Liver (tissue), 9 donors: Measurements from ENCODE around the gene WDR62. TPM values are rescaled to one million over a fixed set of nuclear protein-coding genes. Genes with fewer than 3 reads are reported as not detected.

Source experiments
- DNase-seq: peaks from one replicate; pipeline ENCODE4 v3.0.0-alpha.2; 2017; ENCODE audit warnings: low spot score
- H3K27ac ChIP-seq, 2 donors: one replicate each; pipeline ENCODE4 v1.7.0; 2013; ENCODE audit warnings: inconsistent platforms in 2 of 2, low read length in 2 of 2, control low read depth in 1 of 2, low read depth in 1 of 2, mild to moderate bottlenecking in 1 of 2
- H3K27me3 ChIP-seq, 4 donors: one replicate each; pipeline versions ENCODE4 v1.6.1 to v1.7.0; 2013; ENCODE audit warnings: low read length in 3 of 4, inconsistent platforms in 1 of 4, mild to moderate bottlenecking in 1 of 4, moderate library complexity in 1 of 4; ENCODE audit not compliant: control insufficient read depth in 4 of 4, insufficient read depth in 4 of 4
- H3K36me3 ChIP-seq, 4 donors: one replicate each; pipeline versions ENCODE4 v1.6.1 to v1.7.0; 2013; ENCODE audit warnings: low read length in 3 of 4, mild to moderate bottlenecking in 3 of 4, low read depth in 1 of 4, moderate library complexity in 1 of 4; ENCODE audit not compliant: control insufficient read depth in 4 of 4, insufficient read depth in 3 of 4
- H3K4me1 ChIP-seq, 4 donors: one replicate each; pipeline versions ENCODE4 v1.6.1 to v1.7.0; 2013; ENCODE audit warnings: low read length in 3 of 4, mild to moderate bottlenecking in 3 of 4, moderate library complexity in 1 of 4; ENCODE audit not compliant: control insufficient read depth in 4 of 4, insufficient read depth in 4 of 4
- H3K4me3 ChIP-seq, 3 donors: one replicate each; pipeline versions ENCODE4 v1.6.1 to v1.7.0; 2013; ENCODE audit warnings: low read length in 3 of 3, control low read depth in 1 of 3, low read depth in 1 of 3, mild to moderate bottlenecking in 1 of 3
- H3K9ac ChIP-seq, 2 donors: one replicate each; pipeline ENCODE4 v1.7.0; 2013; ENCODE audit warnings: low read length in 2 of 2, mild to moderate bottlenecking in 2 of 2, moderate library complexity in 2 of 2, control low read depth in 1 of 2, low read depth in 1 of 2
- H3K9me3 ChIP-seq, 4 donors: one replicate each; pipeline versions ENCODE4 v1.6.1 to v1.7.0; 2013; ENCODE audit warnings: low read length in 3 of 4; ENCODE audit not compliant: control insufficient read depth in 4 of 4
- EGR1 ChIP-seq, 2 donors: IDR thresholded peaks; 2 replicates each; pipeline ENCODE4 v1.6.1; 2016 to 2018; ENCODE audit warnings: antibody characterized with exemption in 2 of 2, low read depth in 2 of 2
- GABPA ChIP-seq, 2 donors: IDR thresholded peaks in 1 of 2; conservative IDR thresholded peaks in 1 of 2; 2 replicates each; pipeline ENCODE4 v1.6.1; 2016; ENCODE audit warnings: antibody characterized with exemption in 2 of 2, mild to moderate bottlenecking in 1 of 2, moderate library complexity in 1 of 2
- HNF4A ChIP-seq, 2 donors: conservative IDR thresholded peaks; 2 replicates each; pipeline ENCODE4 v1.6.1; 2016; ENCODE audit warnings: antibody characterized with exemption in 2 of 2, mild to moderate bottlenecking in 2 of 2
- HNF4G ChIP-seq: IDR thresholded peaks from 2 replicates; pipeline ENCODE4 v1.6.1; 2016; ENCODE audit warnings: antibody characterized with exemption
- RAD21 ChIP-seq, 2 donors: IDR thresholded peaks; 2 replicates each; pipeline ENCODE4 v1.6.1; 2016; ENCODE audit warnings: antibody characterized with exemption in 2 of 2, mild to moderate bottlenecking in 2 of 2
- RXRA ChIP-seq, 2 donors: IDR thresholded peaks; 2 replicates each; pipeline ENCODE4 v1.6.1; 2017 to 2018; ENCODE audit warnings: antibody characterized with exemption in 2 of 2, mild to moderate bottlenecking in 1 of 2
- TAF1 ChIP-seq: conservative IDR thresholded peaks from 2 replicates; pipeline ENCODE4 v1.6.1; 2016; ENCODE audit warnings: antibody characterized with exemption, mild to moderate bottlenecking
- YY1 ChIP-seq: IDR thresholded peaks from 2 replicates; pipeline ENCODE4 v1.6.1; 2016; ENCODE audit warnings: antibody characterized with exemption, mild to moderate bottlenecking
- WGBS: extraction: QIAGEN DNeasy Blood & Tissue Kit; methylation state at CpG from one replicate; pipeline ENCODE4 v1.1.7; 2013; 5-methylcytosine and 5-hydroxymethylcytosine counted together
- polyA plus RNA-seq, 2 donors: library from polyadenylated mRNA; stranded (reverse) in 1 of 2; unstranded in 1 of 2; fragments of 200-250 nt in 1 of 2; fragments of >200 nt in 1 of 2; fragmentation: Nextera tagmentation in 1 of 2; extraction: Ambion mirVana in 1 of 2; gene quantifications; one replicate each; pipeline versions ENCODE4 v1.2.1 to v1.2.3, GENCODE V29; 2013 to 2015
- total RNA-seq, 2 donors: library from RNA; depleted of rRNA; stranded (reverse); fragments of >200 nt; gene quantifications; one replicate each; pipeline ENCODE4 v1.2.3, GENCODE V29; 2014
- TF ChIP-seq, protein P1 (sequence below): IDR thresholded peaks from 2 replicates; pipeline ENCODE4 v1.6.1; 2016; ENCODE audit warnings: antibody characterized with exemption
- TF ChIP-seq, protein P2 (sequence below): IDR thresholded peaks from 2 replicates; pipeline ENCODE4 v1.6.1; 2016; ENCODE audit warnings: antibody characterized with exemption
- TF ChIP-seq, protein P3 (sequence below): fragments of 150-350 bp; IDR thresholded peaks from 2 replicates; pipeline ENCODE4 v1.5.1; 2017; ENCODE audit warnings: improper control_type of control experiment, low read depth, low read length; ENCODE audit not compliant: missing input control
- TF ChIP-seq, protein P4 (sequence below): IDR thresholded peaks from 2 replicates; pipeline ENCODE4 v1.6.1; 2016; ENCODE audit warnings: antibody characterized with exemption, mild to moderate bottlenecking
- TF ChIP-seq, protein P5 (sequence below): IDR thresholded peaks from 2 replicates; pipeline ENCODE4 v1.6.1; 2016; ENCODE audit warnings: antibody characterized with exemption
- donor health status: healthy.
- donor health status: healthy.
- donor health status: healthy.
- donor health status: healthy.
- donor health status: healthy.

WDR62 gene
- total and polyA plus RNA-seq, 4 donors = 0.26 to 6.6 (median 0.71) TPM

DNA sequence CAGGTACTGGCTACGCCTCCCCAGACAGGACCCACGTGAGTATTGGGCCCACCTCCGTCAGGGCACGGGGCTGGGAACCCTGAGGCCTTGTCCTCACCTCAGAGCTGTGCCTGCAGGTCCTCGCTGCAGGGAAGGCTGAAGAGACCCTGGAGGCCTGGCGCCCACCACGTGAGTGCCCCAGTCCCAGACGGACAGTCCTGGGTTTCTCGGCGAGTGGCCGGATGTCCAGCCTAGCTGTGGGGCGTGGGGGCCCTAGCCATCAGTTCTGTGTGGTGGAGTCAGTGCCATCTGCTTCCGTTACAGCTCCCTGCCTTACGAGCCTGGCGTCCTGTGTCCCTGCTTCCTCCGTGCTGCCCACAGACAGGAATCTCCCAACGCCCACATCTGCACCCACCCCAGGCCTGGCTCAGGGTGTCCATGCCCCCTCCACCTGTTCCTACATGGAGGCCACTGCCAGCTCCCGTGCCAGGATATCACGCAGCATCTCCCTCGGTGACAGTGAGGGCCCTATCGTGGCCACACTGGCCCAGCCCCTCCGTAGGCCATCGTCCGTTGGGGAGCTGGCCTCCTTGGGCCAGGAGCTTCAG is 48.4 kb downstream of the WDR62 start:
- Histone ChIP-seq H3K9me3 (no peaks in the 10 kb centered on the region), H3K36me3 (no peaks in the 10 kb centered on the region), H3K27ac (no peak overlapping the region), H3K9ac (no peak overlapping the region), H3K27me3 (no peaks in the 10 kb centered on the region), H3K4me1 (no peaks in the 10 kb centered on the region), H3K4me3 (no peak overlapping the region)
- TF ChIP-seq, protein P1, sequence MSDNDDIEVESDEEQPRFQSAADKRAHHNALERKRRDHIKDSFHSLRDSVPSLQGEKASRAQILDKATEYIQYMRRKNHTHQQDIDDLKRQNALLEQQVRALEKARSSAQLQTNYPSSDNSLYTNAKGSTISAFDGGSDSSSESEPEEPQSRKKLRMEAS = no peak
- TF ChIP-seq EGR1 (IDR thresholded peaks at IDR 0.05; ENCODE audit: low read depth in 2 of 2) (no peak), TAF1 (no peak), HNF4A (conservative IDR thresholded peaks at IDR 0.05) (no peak), RXRA (IDR thresholded peaks at IDR 0.05) (no peak), RAD21 (IDR thresholded peaks at IDR 0.05) (no peak), HNF4G (no peak), GABPA (IDR thresholded peaks at IDR 0.05 in 1 of 2, conservative IDR thresholded peaks at IDR 0.05 in 1 of 2) (no peak), YY1 (no peak)
- TF ChIP-seq, protein P2, sequence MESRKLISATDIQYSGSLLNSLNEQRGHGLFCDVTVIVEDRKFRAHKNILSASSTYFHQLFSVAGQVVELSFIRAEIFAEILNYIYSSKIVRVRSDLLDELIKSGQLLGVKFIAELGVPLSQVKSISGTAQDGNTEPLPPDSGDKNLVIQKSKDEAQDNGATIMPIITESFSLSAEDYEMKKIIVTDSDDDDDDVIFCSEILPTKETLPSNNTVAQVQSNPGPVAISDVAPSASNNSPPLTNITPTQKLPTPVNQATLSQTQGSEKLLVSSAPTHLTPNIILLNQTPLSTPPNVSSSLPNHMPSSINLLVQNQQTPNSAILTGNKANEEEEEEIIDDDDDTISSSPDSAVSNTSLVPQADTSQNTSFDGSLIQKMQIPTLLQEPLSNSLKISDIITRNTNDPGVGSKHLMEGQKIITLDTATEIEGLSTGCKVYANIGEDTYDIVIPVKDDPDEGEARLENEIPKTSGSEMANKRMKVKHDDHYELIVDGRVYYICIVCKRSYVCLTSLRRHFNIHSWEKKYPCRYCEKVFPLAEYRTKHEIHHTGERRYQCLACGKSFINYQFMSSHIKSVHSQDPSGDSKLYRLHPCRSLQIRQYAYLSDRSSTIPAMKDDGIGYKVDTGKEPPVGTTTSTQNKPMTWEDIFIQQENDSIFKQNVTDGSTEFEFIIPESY = no peak
- TF ChIP-seq, protein P3, sequence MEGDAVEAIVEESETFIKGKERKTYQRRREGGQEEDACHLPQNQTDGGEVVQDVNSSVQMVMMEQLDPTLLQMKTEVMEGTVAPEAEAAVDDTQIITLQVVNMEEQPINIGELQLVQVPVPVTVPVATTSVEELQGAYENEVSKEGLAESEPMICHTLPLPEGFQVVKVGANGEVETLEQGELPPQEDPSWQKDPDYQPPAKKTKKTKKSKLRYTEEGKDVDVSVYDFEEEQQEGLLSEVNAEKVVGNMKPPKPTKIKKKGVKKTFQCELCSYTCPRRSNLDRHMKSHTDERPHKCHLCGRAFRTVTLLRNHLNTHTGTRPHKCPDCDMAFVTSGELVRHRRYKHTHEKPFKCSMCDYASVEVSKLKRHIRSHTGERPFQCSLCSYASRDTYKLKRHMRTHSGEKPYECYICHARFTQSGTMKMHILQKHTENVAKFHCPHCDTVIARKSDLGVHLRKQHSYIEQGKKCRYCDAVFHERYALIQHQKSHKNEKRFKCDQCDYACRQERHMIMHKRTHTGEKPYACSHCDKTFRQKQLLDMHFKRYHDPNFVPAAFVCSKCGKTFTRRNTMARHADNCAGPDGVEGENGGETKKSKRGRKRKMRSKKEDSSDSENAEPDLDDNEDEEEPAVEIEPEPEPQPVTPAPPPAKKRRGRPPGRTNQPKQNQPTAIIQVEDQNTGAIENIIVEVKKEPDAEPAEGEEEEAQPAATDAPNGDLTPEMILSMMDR = no peak
- no peak for DNase-seq
- 94% methylated on average over 24 of the region's 24 CpGs for WGBS

DNA sequence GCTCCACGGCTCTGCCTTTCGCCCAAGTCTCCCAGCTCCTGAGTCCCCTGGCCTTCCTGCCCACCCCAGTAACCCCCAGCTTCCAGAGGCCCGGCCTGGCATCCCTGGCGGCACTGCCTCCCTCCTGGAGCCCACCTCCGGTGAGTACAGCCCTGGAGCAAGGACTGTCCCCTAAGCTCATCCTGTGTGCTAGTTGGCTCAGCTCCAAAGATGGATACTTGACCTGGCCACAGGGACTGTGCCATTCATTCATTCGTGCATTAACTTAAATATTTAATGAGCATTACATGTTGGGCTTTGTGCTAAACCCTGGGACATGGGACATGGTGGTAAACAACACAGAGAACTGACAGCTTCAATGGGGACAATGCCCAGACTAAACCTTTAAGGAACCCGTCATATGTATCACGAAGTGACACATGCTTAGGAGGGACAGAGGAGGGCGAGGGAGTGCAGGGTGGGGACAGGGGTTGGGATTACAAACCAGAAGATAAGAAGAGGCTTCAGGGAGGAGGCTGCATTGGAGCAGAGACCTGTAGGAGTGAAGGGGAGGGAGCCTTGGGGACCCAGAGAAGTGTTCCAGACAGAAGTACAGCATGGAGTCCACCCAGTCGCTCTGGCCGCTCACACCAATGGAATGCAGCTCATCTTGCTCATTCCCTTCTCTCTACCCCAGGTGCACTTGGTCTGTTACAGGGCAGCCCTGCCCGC is 49.3 kb downstream of the WDR62 start:
- Histone ChIP-seq H3K36me3 (no peaks in the 10 kb centered on the region), H3K4me3 (no peak overlapping the region), H3K27me3 (no peaks in the 10 kb centered on the region), H3K27ac (no peak overlapping the region), H3K9me3 (no peaks in the 10 kb centered on the region), H3K9ac (no peak overlapping the region), H3K4me1 (no peaks in the 10 kb centered on the region)
- DNase-seq = no peak
- 95% methylated on average over 12 of the region's 12 CpGs for WGBS
- no peak for TF ChIP-seq YY1
- TF ChIP-seq, protein P4, sequence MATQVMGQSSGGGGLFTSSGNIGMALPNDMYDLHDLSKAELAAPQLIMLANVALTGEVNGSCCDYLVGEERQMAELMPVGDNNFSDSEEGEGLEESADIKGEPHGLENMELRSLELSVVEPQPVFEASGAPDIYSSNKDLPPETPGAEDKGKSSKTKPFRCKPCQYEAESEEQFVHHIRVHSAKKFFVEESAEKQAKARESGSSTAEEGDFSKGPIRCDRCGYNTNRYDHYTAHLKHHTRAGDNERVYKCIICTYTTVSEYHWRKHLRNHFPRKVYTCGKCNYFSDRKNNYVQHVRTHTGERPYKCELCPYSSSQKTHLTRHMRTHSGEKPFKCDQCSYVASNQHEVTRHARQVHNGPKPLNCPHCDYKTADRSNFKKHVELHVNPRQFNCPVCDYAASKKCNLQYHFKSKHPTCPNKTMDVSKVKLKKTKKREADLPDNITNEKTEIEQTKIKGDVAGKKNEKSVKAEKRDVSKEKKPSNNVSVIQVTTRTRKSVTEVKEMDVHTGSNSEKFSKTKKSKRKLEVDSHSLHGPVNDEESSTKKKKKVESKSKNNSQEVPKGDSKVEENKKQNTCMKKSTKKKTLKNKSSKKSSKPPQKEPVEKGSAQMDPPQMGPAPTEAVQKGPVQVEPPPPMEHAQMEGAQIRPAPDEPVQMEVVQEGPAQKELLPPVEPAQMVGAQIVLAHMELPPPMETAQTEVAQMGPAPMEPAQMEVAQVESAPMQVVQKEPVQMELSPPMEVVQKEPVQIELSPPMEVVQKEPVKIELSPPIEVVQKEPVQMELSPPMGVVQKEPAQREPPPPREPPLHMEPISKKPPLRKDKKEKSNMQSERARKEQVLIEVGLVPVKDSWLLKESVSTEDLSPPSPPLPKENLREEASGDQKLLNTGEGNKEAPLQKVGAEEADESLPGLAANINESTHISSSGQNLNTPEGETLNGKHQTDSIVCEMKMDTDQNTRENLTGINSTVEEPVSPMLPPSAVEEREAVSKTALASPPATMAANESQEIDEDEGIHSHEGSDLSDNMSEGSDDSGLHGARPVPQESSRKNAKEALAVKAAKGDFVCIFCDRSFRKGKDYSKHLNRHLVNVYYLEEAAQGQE = no peak
- TF ChIP-seq, protein P3 = no peak
- TF ChIP-seq, protein P5, sequence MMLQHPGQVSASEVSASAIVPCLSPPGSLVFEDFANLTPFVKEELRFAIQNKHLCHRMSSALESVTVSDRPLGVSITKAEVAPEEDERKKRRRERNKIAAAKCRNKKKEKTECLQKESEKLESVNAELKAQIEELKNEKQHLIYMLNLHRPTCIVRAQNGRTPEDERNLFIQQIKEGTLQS = no peak
